Breast epithelium (tissue), 4 donors: ENCODE measurements around the gene MSLN. TPM values are rescaled to one million over a fixed set of nuclear protein-coding genes. Genes with fewer than 3 reads are reported as not detected.
A peak's percentile ranks its signal among the peaks of the same experiment; 100 is the strongest.

Source experiments
- DNase-seq, 2 donors: peaks; one replicate each; pipeline ENCODE4 v3.0.0-alpha.2; 2019; ENCODE audit warnings: low spot score in 2 of 2
- H3K27ac ChIP-seq, 2 donors: fragments of 200-600 bp; sonication (generic) in 1 of 2; one replicate each; pipeline ENCODE4 v1.5.1; 2016 to 2019; ENCODE audit warnings: mild to moderate bottlenecking in 1 of 2
- H3K27me3 ChIP-seq, 2 donors: fragments of 200-600 bp; sonication (generic) in 1 of 2; one replicate each; pipeline versions ENCODE4 v1.5.1 to v1.6.0; 2017 to 2019; ENCODE audit warnings: control low read depth in 1 of 2, mild to moderate bottlenecking in 1 of 2
- H3K36me3 ChIP-seq: fragments of 200-600 bp; one replicate; pipeline ENCODE4 v1.5.1; 2019
- H3K4me1 ChIP-seq, 2 donors: fragments of 200-600 bp; sonication (generic); one replicate each; pipeline ENCODE4 v1.5.1; 2016 to 2019; ENCODE audit warnings: control low read depth in 1 of 2
- H3K4me3 ChIP-seq, 3 donors: fragments of 200-600 bp; sonication (generic); 1 replicate in 2 of 3; 2 replicates in 1 of 3; pipeline ENCODE4 v1.5.1; 2016 to 2019; ENCODE audit warnings: mild to moderate bottlenecking in 3 of 3, moderate library complexity in 2 of 3
- H3K9me3 ChIP-seq, 2 donors: fragments of 200-600 bp; sonication (generic) in 1 of 2; one replicate each; pipeline ENCODE4 v1.5.1; 2016 to 2019; ENCODE audit warnings: control low read depth in 1 of 2
- CTCF ChIP-seq, 3 donors: fragments of 450-650 bp; IDR thresholded peaks; one replicate each; pipeline ENCODE4 v1.5.1; 2016 to 2017; ENCODE audit warnings: antibody characterized with exemption in 3 of 3, mild to moderate bottlenecking in 3 of 3, moderate library complexity in 3 of 3
- POLR2A ChIP-seq: fragments of 450-650 bp; IDR thresholded peaks from one replicate; pipeline ENCODE4 v1.6.1; 2016; ENCODE audit warnings: antibody characterized with exemption, mild to moderate bottlenecking, moderate library complexity
- POLR2AphosphoS5 ChIP-seq, 3 donors: sonication (generic); formaldehyde crosslinking; IDR thresholded peaks; one replicate each; pipeline ENCODE4 v1.6.1; 2017; ENCODE audit warnings: antibody characterized with exemption in 3 of 3
- intact Hi-C: fragments of 100-400 bp; cut with DNase I; formaldehyde crosslinking; loops from one replicate; pipeline ENCODE4 v1.15.1; 2023; ENCODE audit warnings: low total_unique reads
- total RNA-seq, 3 donors: library from RNA; depleted of rRNA; stranded (reverse); fragments of >200 nt; gene quantifications; one replicate each; pipeline ENCODE4 v1.1.0, GENCODE V29; 2016

The MSLN gene
- total RNA-seq, 3 donors from 2014 or later, result 49.2 TPM; not detected in 2

- intact Hi-C loops, result no loop called here
- Histone ChIP-seq H3K9me3 (no peaks in the 10 kb centered on the region), H3K27ac (no peak overlapping the region), H3K36me3 (no peaks in the 10 kb centered on the region), H3K4me3 (peak overlapping the region in 1 of 3 donors; percentile 39), H3K4me1 (peaks cover 0 to 4% of the 10 kb centered on the region in 2 donors), H3K27me3 (peaks cover 5 to 37% of the 10 kb centered on the region in 2 donors)
- peak; percentile 73 to 75 for DNase-seq
- TF ChIP-seq POLR2A, result no peak
- no peak for TF ChIP-seq POLR2AphosphoS5 (IDR thresholded peaks at IDR 0.05)
- no peak for TF ChIP-seq CTCF (IDR thresholded peaks at IDR 0.05)
Measured at GRCh38 chr16:795580-796229, 35.2 kb downstream of the MSLN start.

- TF ChIP-seq CTCF (IDR thresholded peaks at IDR 0.05) (no peak), POLR2AphosphoS5 (IDR thresholded peaks at IDR 0.05) (no peak), POLR2A (no peak)
- Histone ChIP-seq H3K4me3 (peak overlapping the region in 1 of 3 donors; percentile 39), H3K36me3 (no peaks in the 10 kb centered on the region), H3K9me3 (no peaks in the 10 kb centered on the region), H3K4me1 (peaks cover 0 to 4% of the 10 kb centered on the region in 2 donors), H3K27me3 (peaks cover 7 to 45% of the 10 kb centered on the region in 2 donors), H3K27ac (no peak overlapping the region)
- no peak for DNase-seq
- intact Hi-C loops, result no loop called here
Measured at GRCh38 chr16:796296-797119, 36.0 kb downstream of the MSLN start.

- DNase-seq, result no peak
- Histone ChIP-seq H3K27me3 (peaks cover 7 to 51% of the 10 kb centered on the region in 2 donors), H3K36me3 (no peaks in the 10 kb centered on the region), H3K27ac (no peak overlapping the region), H3K4me1 (peaks cover 0 to 4% of the 10 kb centered on the region in 2 donors), H3K9me3 (no peaks in the 10 kb centered on the region), H3K4me3 (no peak overlapping the region)
- TF ChIP-seq POLR2AphosphoS5 (IDR thresholded peaks at IDR 0.05), result no peak
- no peak for TF ChIP-seq CTCF (IDR thresholded peaks at IDR 0.05)
- no peak for TF ChIP-seq POLR2A
- intact Hi-C loops, result no loop called here
Measured at GRCh38 chr16:797120-797420, 36.5 kb downstream of the MSLN start.

DNA sequence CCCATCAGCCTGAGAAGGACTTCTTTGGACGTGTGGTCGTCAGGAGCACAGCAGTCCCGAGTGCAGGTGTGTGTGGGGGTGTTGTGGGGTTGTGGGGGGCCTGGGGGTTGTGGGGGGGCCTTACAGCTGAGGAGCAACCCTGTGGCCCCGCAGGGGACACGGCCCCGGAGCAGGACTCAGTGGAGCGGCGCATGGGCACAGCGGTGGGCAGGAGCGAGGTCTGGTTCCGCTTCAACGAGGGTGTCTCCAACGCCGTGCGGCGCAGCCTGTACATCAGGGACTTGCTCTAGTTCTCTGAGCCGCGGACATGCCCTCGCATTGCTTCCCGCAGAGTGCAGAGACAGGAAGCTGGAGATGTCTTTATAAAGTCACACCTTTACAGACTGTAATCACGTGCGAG is 37.2 kb downstream of the MSLN start:
- H3K9me3 ChIP-seq, result no peaks in the 10 kb centered on the region
- H3K4me3 ChIP-seq, result no peak overlapping the region
- H3K36me3 ChIP-seq, result no peaks in the 10 kb centered on the region
- no peak for DNase-seq
- peaks cover 0 to 4% of the 10 kb centered on the region in 2 donors for H3K4me1 ChIP-seq
- TF ChIP-seq POLR2A, result no peak
- TF ChIP-seq POLR2AphosphoS5 (IDR thresholded peaks at IDR 0.05), result no peak
- no peak for TF ChIP-seq CTCF (IDR thresholded peaks at IDR 0.05)
- H3K27me3 ChIP-seq, result peaks cover 7 to 57% of the 10 kb centered on the region in 2 donors
- intact Hi-C loops, result no loop called here
- H3K27ac ChIP-seq, result no peak overlapping the region

GRCh38 chr16:798666-799065 is 38.1 kb downstream of the MSLN start:
- no peaks in the 10 kb centered on the region for H3K9me3 ChIP-seq
- intact Hi-C loops, result no loop called here
- TF ChIP-seq CTCF (IDR thresholded peaks at IDR 0.05) (no peak), POLR2AphosphoS5 (IDR thresholded peaks at IDR 0.05) (no peak), POLR2A (no peak)
- H3K27me3 ChIP-seq, result peaks cover 7 to 64% of the 10 kb centered on the region in 2 donors
- no peak overlapping the region for H3K27ac ChIP-seq
- peaks cover 0 to 4% of the 10 kb centered on the region in 2 donors for H3K4me1 ChIP-seq
- H3K4me3 ChIP-seq, result no peak overlapping the region
- DNase-seq, result no peak
- H3K36me3 ChIP-seq, result no peaks in the 10 kb centered on the region
